ENCODE measurements around the gene CCSER2.

DNA sequence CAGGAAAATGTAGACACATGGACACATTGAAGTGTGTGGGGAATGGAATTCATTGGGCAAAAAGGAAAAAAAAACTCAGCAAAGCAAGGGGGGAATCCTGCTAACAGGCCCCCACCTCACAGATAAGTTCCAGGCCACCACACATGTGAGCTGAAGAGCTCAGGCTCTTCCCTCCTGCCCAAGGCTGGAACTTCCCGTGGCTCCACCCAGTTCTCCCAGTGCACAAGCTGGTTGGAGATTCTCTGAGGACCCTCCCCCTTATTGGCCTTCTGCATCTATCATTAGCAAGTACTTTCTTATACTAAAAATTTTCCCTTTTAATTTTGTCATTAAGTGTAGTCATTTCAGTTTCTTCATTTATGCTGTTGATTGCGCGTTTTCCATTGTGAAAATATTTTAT lies 190.8 kb downstream of the CCSER2 start:
- TF ChIP-seq CBX8 (IDR thresholded peaks at IDR 0.05) (no peak), SREBF2 (IDR thresholded peaks at IDR 0.05) (no peak), HDAC2 (IDR thresholded peaks at IDR 0.05) (no peak), POLR2A (IDR thresholded peaks at IDR 0.05; ENCODE audit: low read length) (no peak), NR3C1 (IDR thresholded peaks at IDR 0.05) (no peak), BHLHE40 (IDR thresholded peaks at IDR 0.05; ENCODE audit: low read depth, low read length) (no peak)
- TF ChIP-seq, protein P1, sequence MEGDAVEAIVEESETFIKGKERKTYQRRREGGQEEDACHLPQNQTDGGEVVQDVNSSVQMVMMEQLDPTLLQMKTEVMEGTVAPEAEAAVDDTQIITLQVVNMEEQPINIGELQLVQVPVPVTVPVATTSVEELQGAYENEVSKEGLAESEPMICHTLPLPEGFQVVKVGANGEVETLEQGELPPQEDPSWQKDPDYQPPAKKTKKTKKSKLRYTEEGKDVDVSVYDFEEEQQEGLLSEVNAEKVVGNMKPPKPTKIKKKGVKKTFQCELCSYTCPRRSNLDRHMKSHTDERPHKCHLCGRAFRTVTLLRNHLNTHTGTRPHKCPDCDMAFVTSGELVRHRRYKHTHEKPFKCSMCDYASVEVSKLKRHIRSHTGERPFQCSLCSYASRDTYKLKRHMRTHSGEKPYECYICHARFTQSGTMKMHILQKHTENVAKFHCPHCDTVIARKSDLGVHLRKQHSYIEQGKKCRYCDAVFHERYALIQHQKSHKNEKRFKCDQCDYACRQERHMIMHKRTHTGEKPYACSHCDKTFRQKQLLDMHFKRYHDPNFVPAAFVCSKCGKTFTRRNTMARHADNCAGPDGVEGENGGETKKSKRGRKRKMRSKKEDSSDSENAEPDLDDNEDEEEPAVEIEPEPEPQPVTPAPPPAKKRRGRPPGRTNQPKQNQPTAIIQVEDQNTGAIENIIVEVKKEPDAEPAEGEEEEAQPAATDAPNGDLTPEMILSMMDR (IDR thresholded peaks at IDR 0.05), result no peak

Measured in A549 (cell line).